ENCODE results near the gene INKA1. TPM values are rescaled to one million over a fixed set of nuclear protein-coding genes. Genes with fewer than 3 reads are reported as not detected.

INKA1 gene
- total RNA-seq, 1 donor from 2014 or later = 5.3 TPM

DNA sequence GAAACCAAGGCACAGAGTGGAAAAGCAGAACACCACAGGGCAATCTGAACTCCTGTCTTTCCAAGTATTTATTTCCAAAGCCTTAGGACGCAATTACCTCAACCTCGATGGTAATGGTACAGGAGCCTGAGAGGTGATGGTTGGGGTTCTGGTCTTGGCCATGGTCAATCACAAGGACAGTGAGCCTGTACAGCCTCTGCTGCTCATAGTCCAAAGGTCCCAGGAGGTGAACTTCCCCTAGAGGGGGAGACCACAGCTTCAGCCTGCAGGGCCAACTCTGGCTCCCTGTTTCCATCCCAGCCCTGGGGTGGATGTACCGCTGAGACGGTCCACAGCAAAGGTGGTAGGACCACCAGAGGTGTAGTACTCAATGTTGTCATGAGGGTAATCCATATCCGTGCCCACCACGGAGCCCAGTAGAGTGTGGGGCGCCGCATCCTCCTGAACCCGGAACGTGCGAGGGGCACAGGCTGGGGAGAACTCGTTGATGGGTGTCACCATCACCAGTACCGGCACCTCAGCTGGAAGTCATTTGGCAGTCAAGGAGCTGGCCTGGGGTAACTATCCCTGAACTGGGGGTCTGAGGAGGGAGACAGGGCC is 9.5 kb upstream of the INKA1 start:
- Histone ChIP-seq H3K36me3 (no peaks in the 10 kb centered on the region), H3K27me3 (ENCODE audit: low read depth) (no peaks in the 10 kb centered on the region), H3K4me3 (no peak overlapping the region), H3K4me1 (no peaks in the 10 kb centered on the region), H3K9me3 (no peaks in the 10 kb centered on the region), H3K27ac (no peak overlapping the region)
- intact Hi-C loops (cut with DNase I) = no loop called here
- DNase-seq (no peak), ATAC-seq (no peak)
- TF ChIP-seq, protein P1, sequence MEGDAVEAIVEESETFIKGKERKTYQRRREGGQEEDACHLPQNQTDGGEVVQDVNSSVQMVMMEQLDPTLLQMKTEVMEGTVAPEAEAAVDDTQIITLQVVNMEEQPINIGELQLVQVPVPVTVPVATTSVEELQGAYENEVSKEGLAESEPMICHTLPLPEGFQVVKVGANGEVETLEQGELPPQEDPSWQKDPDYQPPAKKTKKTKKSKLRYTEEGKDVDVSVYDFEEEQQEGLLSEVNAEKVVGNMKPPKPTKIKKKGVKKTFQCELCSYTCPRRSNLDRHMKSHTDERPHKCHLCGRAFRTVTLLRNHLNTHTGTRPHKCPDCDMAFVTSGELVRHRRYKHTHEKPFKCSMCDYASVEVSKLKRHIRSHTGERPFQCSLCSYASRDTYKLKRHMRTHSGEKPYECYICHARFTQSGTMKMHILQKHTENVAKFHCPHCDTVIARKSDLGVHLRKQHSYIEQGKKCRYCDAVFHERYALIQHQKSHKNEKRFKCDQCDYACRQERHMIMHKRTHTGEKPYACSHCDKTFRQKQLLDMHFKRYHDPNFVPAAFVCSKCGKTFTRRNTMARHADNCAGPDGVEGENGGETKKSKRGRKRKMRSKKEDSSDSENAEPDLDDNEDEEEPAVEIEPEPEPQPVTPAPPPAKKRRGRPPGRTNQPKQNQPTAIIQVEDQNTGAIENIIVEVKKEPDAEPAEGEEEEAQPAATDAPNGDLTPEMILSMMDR (IDR thresholded peaks at IDR 0.05) = no peak

- TF ChIP-seq, protein P1 (IDR thresholded peaks at IDR 0.05) = no peak
- no peak for DNase-seq
- no peaks in the 10 kb centered on the region for H3K4me1 ChIP-seq
Observed at GRCh38 chr3:49794431-49794830, 8.6 kb upstream of the INKA1 start.

GRCh38 chr3:49794926-49795905 is 7.8 kb upstream of the INKA1 start:
- H3K27ac ChIP-seq = no peak overlapping the region
- DNase-seq = no peak
- no peaks in the 10 kb centered on the region for H3K4me1 ChIP-seq
- H3K36me3 ChIP-seq = no peaks in the 10 kb centered on the region
- TF ChIP-seq, protein P1 (IDR thresholded peaks at IDR 0.05) = no peak
- intact Hi-C loops (cut with DNase I) = no loop called here
- no peak for ATAC-seq
- H3K27me3 ChIP-seq (ENCODE audit: low read depth) = no peaks in the 10 kb centered on the region
- H3K4me3 ChIP-seq = no peak overlapping the region
- H3K9me3 ChIP-seq = no peaks in the 10 kb centered on the region

More at GRCh38 chr3:49794431-49794830, 8.6 kb upstream of the INKA1 start:
- ATAC-seq = no peak
- no peaks in the 10 kb centered on the region for H3K9me3 ChIP-seq
- H3K4me3 ChIP-seq = no peak overlapping the region
- intact Hi-C loops (cut with DNase I) = no loop called here
- H3K27ac ChIP-seq = no peak overlapping the region
- H3K27me3 ChIP-seq (ENCODE audit: low read depth) = no peaks in the 10 kb centered on the region
- no peaks in the 10 kb centered on the region for H3K36me3 ChIP-seq

GRCh38 chr3:49799105-49799504 is 4.0 kb upstream of the INKA1 start:
- intact Hi-C loops (cut with DNase I) = no loop called here
- TF ChIP-seq, protein P1 (IDR thresholded peaks at IDR 0.05) = no peak
- no peak for ATAC-seq
- H3K4me1 ChIP-seq = peaks cover 7% of the 10 kb centered on the region
- DNase-seq = no peak
- H3K9me3 ChIP-seq = no peaks in the 10 kb centered on the region
- H3K27ac ChIP-seq = no peak overlapping the region
- H3K36me3 ChIP-seq = no peaks in the 10 kb centered on the region
- no peaks in the 10 kb centered on the region for H3K27me3 ChIP-seq (ENCODE audit: low read depth)
- no peak overlapping the region for H3K4me3 ChIP-seq

- TF ChIP-seq, protein P1 (IDR thresholded peaks at IDR 0.05) = no peak
- DNase-seq (no peak), ATAC-seq (no peak)
- no peaks in the 10 kb centered on the region for H3K27me3 ChIP-seq (ENCODE audit: low read depth)
- no peak within 1 kb of the TSS for H3K27ac ChIP-seq
- intact Hi-C loops (cut with DNase I) = no loop called here
- peaks cover 14% of the 10 kb centered on the region for H3K4me1 ChIP-seq
- H3K4me3 ChIP-seq = no peak within 1 kb of the TSS
- H3K36me3 ChIP-seq = no peaks in the 10 kb centered on the region
- H3K9me3 ChIP-seq = no peaks in the 10 kb centered on the region
Observed at GRCh38 chr3:49799761-49800160, 3.3 kb upstream of the INKA1 start, which contains the start of gene CDHR4. Gene CDHR4, minus strand, starts transcription at chr3:49799873. Its CDS starts 61 bp downstream, at chr3:49799812.
